ENCODE data around the gene NAA15. TPM values are rescaled to one million over a fixed set of nuclear protein-coding genes. Genes with fewer than 3 reads are reported as not detected.

The NAA15 gene
- total RNA-seq, 1 experiment from 2014 or later, result 98.9 TPM

DNA sequence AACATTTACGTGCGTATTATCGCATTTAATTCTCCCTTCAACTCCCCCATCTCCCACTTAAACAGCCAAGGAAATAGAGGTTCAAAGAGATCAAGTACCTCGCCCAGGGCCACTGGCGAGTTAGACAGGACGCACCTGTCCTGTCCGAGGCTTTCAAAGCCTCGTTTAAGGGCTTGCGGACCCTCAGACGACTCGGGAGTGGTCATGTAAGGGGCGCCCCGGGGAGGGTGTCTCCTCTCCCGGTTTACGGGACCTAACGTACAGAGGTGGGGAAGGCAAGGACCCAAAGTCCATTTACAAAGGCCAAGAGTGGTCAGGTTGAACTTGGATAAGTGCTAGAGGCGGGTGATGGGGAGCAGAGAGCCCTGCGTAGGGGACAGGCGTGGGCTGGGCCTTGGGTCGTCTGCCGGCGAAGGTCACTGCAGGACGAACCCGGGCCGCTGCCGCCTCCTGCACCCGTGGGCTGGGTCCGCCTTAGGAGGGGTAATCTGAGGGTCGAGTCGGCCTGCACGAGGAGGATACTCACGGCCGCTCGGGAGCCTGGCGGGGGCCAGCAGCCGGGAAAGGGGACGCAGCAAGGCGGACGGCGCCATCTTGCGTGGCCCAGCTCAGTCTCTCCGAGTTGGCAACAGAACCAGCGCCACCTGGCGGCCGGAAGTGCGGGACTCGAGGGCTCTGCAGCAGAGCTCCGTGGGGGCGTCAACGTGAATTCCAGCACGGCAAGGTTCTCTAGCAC is 5.9 kb upstream of the NAA15 start (continued):
- TF ChIP-seq, protein P1, sequence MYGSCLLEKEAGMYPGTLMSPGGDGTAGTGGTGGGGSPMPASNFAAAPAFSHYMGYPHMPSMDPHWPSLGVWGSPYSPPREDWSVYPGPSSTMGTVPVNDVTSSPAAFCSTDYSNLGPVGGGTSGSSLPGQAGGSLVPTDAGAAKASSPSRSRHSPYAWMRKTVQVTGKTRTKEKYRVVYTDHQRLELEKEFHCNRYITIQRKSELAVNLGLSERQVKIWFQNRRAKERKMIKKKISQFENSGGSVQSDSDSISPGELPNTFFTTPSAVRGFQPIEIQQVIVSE (CRISPR knock-in tag; IDR thresholded peaks at IDR 0.05; ENCODE audit: borderline replicate concordance), result no peak
- TF ChIP-seq, protein P2, sequence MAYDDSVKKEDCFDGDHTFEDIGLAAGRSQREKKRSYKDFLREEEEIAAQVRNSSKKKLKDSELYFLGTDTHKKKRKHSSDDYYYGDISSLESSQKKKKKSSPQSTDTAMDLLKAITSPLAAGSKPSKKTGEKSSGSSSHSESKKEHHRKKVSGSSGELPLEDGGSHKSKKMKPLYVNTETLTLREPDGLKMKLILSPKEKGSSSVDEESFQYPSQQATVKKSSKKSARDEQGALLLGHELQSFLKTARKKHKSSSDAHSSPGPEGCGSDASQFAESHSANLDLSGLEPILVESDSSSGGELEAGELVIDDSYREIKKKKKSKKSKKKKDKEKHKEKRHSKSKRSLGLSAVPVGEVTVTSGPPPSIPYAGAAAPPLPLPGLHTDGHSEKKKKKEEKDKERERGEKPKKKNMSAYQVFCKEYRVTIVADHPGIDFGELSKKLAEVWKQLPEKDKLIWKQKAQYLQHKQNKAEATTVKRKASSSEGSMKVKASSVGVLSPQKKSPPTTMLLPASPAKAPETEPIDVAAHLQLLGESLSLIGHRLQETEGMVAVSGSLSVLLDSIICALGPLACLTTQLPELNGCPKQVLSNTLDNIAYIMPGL (CRISPR knock-in tag; IDR thresholded peaks at IDR 0.05), result peak; percentile 98
- TF ChIP-seq, protein P3, sequence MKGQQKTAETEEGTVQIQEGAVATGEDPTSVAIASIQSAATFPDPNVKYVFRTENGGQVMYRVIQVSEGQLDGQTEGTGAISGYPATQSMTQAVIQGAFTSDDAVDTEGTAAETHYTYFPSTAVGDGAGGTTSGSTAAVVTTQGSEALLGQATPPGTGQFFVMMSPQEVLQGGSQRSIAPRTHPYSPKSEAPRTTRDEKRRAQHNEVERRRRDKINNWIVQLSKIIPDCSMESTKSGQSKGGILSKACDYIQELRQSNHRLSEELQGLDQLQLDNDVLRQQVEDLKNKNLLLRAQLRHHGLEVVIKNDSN (CRISPR knock-in tag; IDR thresholded peaks at IDR 0.05), result 0 out of 2 replicates have a peak, but pooled peaks have one; percentile 14
- TF ChIP-seq FOXP1 (CRISPR knock-in tag; IDR thresholded peaks at IDR 0.05; ENCODE audit: borderline replicate concordance), result peak; percentile 92
- TF ChIP-seq PRRX2 (CRISPR knock-in tag; IDR thresholded peaks at IDR 0.05), result 0 out of 2 replicates have a peak, but pooled peaks have one; percentile 25
- no peak for TF ChIP-seq EMX1 (CRISPR knock-in tag; IDR thresholded peaks at IDR 0.05)
- peak; percentile 45; the same call in 1 of the 2 replicates for TF ChIP-seq CREM (CRISPR knock-in tag; IDR thresholded peaks at IDR 0.05)
- TF ChIP-seq ZNF317 (CRISPR knock-in tag; IDR thresholded peaks at IDR 0.05; ENCODE audit: borderline replicate concordance, low read depth), result no peak
- TF ChIP-seq, protein P4, sequence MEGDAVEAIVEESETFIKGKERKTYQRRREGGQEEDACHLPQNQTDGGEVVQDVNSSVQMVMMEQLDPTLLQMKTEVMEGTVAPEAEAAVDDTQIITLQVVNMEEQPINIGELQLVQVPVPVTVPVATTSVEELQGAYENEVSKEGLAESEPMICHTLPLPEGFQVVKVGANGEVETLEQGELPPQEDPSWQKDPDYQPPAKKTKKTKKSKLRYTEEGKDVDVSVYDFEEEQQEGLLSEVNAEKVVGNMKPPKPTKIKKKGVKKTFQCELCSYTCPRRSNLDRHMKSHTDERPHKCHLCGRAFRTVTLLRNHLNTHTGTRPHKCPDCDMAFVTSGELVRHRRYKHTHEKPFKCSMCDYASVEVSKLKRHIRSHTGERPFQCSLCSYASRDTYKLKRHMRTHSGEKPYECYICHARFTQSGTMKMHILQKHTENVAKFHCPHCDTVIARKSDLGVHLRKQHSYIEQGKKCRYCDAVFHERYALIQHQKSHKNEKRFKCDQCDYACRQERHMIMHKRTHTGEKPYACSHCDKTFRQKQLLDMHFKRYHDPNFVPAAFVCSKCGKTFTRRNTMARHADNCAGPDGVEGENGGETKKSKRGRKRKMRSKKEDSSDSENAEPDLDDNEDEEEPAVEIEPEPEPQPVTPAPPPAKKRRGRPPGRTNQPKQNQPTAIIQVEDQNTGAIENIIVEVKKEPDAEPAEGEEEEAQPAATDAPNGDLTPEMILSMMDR (IDR thresholded peaks at IDR 0.05), result peak; percentile 82
- TF ChIP-seq, protein P5, sequence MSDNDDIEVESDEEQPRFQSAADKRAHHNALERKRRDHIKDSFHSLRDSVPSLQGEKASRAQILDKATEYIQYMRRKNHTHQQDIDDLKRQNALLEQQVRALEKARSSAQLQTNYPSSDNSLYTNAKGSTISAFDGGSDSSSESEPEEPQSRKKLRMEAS (CRISPR knock-in tag; IDR thresholded peaks at IDR 0.05), result peak; percentile 79; the same call in 1 of the 2 replicates
- TF ChIP-seq ZNF232 (CRISPR knock-in tag; IDR thresholded peaks at IDR 0.05), result 0 out of 2 replicates have a peak, but pooled peaks have one; percentile 25
- TF ChIP-seq, protein P6, sequence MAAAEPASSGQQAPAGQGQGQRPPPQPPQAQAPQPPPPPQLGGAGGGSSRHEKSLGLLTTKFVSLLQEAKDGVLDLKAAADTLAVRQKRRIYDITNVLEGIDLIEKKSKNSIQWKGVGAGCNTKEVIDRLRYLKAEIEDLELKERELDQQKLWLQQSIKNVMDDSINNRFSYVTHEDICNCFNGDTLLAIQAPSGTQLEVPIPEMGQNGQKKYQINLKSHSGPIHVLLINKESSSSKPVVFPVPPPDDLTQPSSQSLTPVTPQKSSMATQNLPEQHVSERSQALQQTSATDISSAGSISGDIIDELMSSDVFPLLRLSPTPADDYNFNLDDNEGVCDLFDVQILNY (CRISPR knock-in tag; IDR thresholded peaks at IDR 0.05), result peak; percentile 69; the same call in 1 of the 2 replicates
- TF ChIP-seq MYBL2 (CRISPR knock-in tag; IDR thresholded peaks at IDR 0.05), result peak; percentile 42; the same call in 1 of the 2 replicates
- peak; percentile 79; the same call in 1 of the 2 replicates for TF ChIP-seq TEAD1 (CRISPR knock-in tag; IDR thresholded peaks at IDR 0.05)
- peak; percentile 66 for TF ChIP-seq ESRRA (CRISPR knock-in tag; IDR thresholded peaks at IDR 0.05; ENCODE audit: borderline replicate concordance)
- TF ChIP-seq FOXK1 (CRISPR knock-in tag; IDR thresholded peaks at IDR 0.05), result peak; percentile 69; the same call in 1 of the 2 replicates

DNA sequence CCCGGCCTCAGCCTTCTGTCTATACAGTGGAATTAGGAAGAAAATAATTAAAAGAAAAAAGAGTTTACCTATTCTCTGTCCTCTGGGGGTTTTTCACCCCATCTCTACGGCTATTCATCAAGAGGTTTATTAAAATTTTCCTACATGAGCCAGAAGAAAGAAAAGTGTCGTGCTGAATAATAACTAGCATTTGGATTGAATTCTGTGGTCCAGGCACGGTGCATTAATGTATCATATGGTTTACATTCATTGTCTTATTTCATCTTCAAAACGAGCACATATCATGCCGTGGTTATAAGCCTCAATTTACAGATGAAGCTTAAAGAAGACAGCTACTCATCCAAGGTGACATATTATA is 5.4 kb upstream of the NAA15 start:
- Mint-ChIP-seq H3K27ac (no peak overlapping the region), H3K4me3 (peak overlapping the region; percentile 94), H3K9me3 (no peaks in the 10 kb centered on the region), H3K27me3 (ENCODE audit: low read depth) (no peaks in the 10 kb centered on the region), H3K36me3 (peaks cover 21% of the 10 kb centered on the region), H3K4me1 (peaks cover 31% of the 10 kb centered on the region; the same call in 1 of the 2 replicates)
- DNase-seq (ENCODE audit: low spot score) (no peak), ATAC-seq (no peak)
- ChIA-PET POLR2A (interaction anchor here (0.7 to 2.2 kb wide), 5 partner anchors 117 to 265 kb away, joined by 3 to 16 read pairs (median 4); partner anchors contain the start of gene ELF2), CTCF (interaction anchor here (0.6 to 4.0 kb wide), 54 partner anchors 9 to 280 kb away, joined by 3 to 45 read pairs (median 5); partner anchors contain the start of genes ELF2 and MGARP)
- peak; percentile 13; the same call in 1 of the 2 replicates for TF ChIP-seq ATF1 (CRISPR knock-in tag; IDR thresholded peaks at IDR 0.05)
- TF ChIP-seq ELF4 (CRISPR knock-in tag; IDR thresholded peaks at IDR 0.05; ENCODE audit: low read depth), result no peak
- TF ChIP-seq, protein P6 (CRISPR knock-in tag; IDR thresholded peaks at IDR 0.05), result no peak
- no peak for TF ChIP-seq MXD4 (CRISPR knock-in tag; IDR thresholded peaks at IDR 0.05; ENCODE audit: borderline replicate concordance)
